GM12878 (cell line): ENCODE measurements around the gene ADCY5. TPM values are rescaled to one million over a fixed set of nuclear protein-coding genes. Genes with fewer than 3 reads are reported as not detected.

ENCODE experiments used
- ATAC-seq: fragments of 200-7000 bp; cut with Tn5 transposase; 3 replicates; pipeline ENCODE4 v1.9.1; 2020; ENCODE audit warnings: mild to moderate bottlenecking, moderate library complexity
- BruUV-seq: library from RNA; stranded (reverse); fragments of 400-500 nt; replicated peaks from 2 replicates; lab custom pipeline; 2021; lab: Mats Ljungman, UMichigan
- CTCF ChIA-PET: fragments of 300-600 bp; sonication (Branson Sonifier 250); formaldehyde crosslinking; extraction: SDS; loops from one replicate; lab custom pipeline; 2021; ENCODE audit warnings: inconsistent platforms; lab: Yijun Ruan, JAX
- POLR2A ChIA-PET: fragments of 350-600 bp; formaldehyde crosslinking; extraction: SDS; loops from one replicate; lab custom pipeline; 2021; ENCODE audit warnings: inconsistent platforms; lab: Charles Lee
- RAD21 ChIA-PET: fragments of 300-600 bp; sonication (Branson Sonifier 250); formaldehyde crosslinking; loops from one replicate; lab custom pipeline; 2023; ENCODE audit warnings: antibody characterized with exemption; ENCODE audit not compliant: unreplicated experiment; lab: Charles Lee
- SMC1A ChIA-PET: fragments of 300-600 bp; sonication (Branson Sonifier 250); formaldehyde crosslinking; loops from one replicate; lab custom pipeline; 2023; ENCODE audit not compliant: unreplicated experiment, uncharacterized antibody; lab: Charles Lee
- DNase-seq: peaks from one replicate; pipeline ENCODE4 v3.0.0-alpha.2; 2011; ENCODE audit warnings: low read depth, low spot score
- FAIRE-seq: peaks from 3 replicates; lab custom pipeline; 2011; peaks lifted over from hg19 to GRCh38; lab: Jason Lieb, UNC
- H2AFZ ChIP-seq: 2 replicates; pipeline ENCODE4 v1.6.0; 2011; ENCODE audit warnings: low read depth, low read length, control low read depth; ENCODE audit not compliant: control insufficient read depth
- H3K27ac ChIP-seq: 2 replicates; pipeline ENCODE4 v1.5.1; 2011; ENCODE audit warnings: control low read depth; ENCODE audit not compliant: control insufficient read depth, insufficient read depth
- H3K27me3 ChIP-seq, 2 experiments: replicated peaks in 1 of 2; 2 replicates each; pipeline versions ENCODE4 v1.6.0 to v1.6.1; 2011; ENCODE audit warnings: low read length in 1 of 2; ENCODE audit not compliant: control insufficient read depth in 2 of 2, insufficient read depth in 2 of 2
- H3K36me3 ChIP-seq, 2 experiments: 2 replicates each; pipeline ENCODE4 v1.5.1; 2011; ENCODE audit warnings: low read length in 1 of 2; ENCODE audit not compliant: control insufficient read depth in 2 of 2, insufficient read depth in 2 of 2
- H3K4me1 ChIP-seq: 2 replicates; pipeline ENCODE4 v1.6.1; 2011; ENCODE audit warnings: mild to moderate bottlenecking, low read length, moderate library complexity, mixed read lengths; ENCODE audit not compliant: control insufficient read depth, insufficient read depth
- H3K4me2 ChIP-seq: 2 replicates; pipeline ENCODE4 v1.6.0; 2011; ENCODE audit warnings: control low read depth; ENCODE audit not compliant: control insufficient read depth, insufficient read depth
- H3K4me3 ChIP-seq: fragments of 200-600 bp; sonication (generic); 2 replicates; pipeline ENCODE4 v1.5.1; 2016
- H3K79me2 ChIP-seq: 2 replicates; pipeline ENCODE4 v1.6.0; 2011; ENCODE audit warnings: low read length; ENCODE audit not compliant: control insufficient read depth, insufficient read depth
- H3K9ac ChIP-seq: 2 replicates; pipeline ENCODE4 v1.8.0; 2011; ENCODE audit warnings: low read length, control low read depth, mixed read lengths; ENCODE audit not compliant: control insufficient read depth, insufficient read depth
- H3K9me3 ChIP-seq: replicated peaks from 3 replicates; pipeline ENCODE4 v1.5.1; 2011; ENCODE audit warnings: mild to moderate bottlenecking, low read length; ENCODE audit not compliant: control insufficient read depth, insufficient read depth
- H4K20me1 ChIP-seq: 2 replicates; pipeline ENCODE4 v1.6.0; 2011; ENCODE audit not compliant: control insufficient read depth, insufficient read depth
- BACH1 ChIP-seq: fragments of 450-650 bp; IDR thresholded peaks from 2 replicates; pipeline ENCODE4 v1.6.1; 2017; ENCODE audit warnings: mild to moderate bottlenecking, borderline replicate concordance
- BCLAF1 ChIP-seq: fragments of 450-650 bp; IDR thresholded peaks from 2 replicates; pipeline ENCODE4 v1.6.1; 2017; ENCODE audit warnings: antibody characterized with exemption, mild to moderate bottlenecking, moderate library complexity
- CEBPB ChIP-seq, 2 experiments: fragments of 150-350 bp in 1 of 2; IDR thresholded peaks; 2 replicates each; pipeline ENCODE4 v1.6.1; 2012 to 2014; ENCODE audit warnings: low read depth in 2 of 2, low read length in 2 of 2, borderline replicate concordance in 1 of 2, inconsistent platforms in 1 of 2
- DPF2 ChIP-seq: fragments of 450-650 bp; IDR thresholded peaks from 2 replicates; pipeline ENCODE4 v1.6.1; 2017; ENCODE audit warnings: mild to moderate bottlenecking
- ESRRA ChIP-seq: IDR thresholded peaks from 2 replicates; pipeline ENCODE4 v1.6.1; 2012; ENCODE audit warnings: mild to moderate bottlenecking, low read length, improper control_type of control experiment
- FOS ChIP-seq: IDR thresholded peaks from 3 replicates; pipeline ENCODE4 v1.6.1; 2011; ENCODE audit warnings: borderline replicate concordance; ENCODE audit not compliant: insufficient read length; ENCODE audit errors: extremely low read depth
- HDGF ChIP-seq: fragments of 450-650 bp; IDR thresholded peaks from 2 replicates; pipeline ENCODE4 v1.6.1; 2016; ENCODE audit warnings: antibody characterized with exemption
- HSF1 ChIP-seq: fragments of 150-350 bp; IDR thresholded peaks from 2 replicates; pipeline ENCODE4 v1.6.1; 2014; ENCODE audit warnings: mild to moderate bottlenecking, low read depth, low read length
- IKZF1 ChIP-seq: fragments of 450-650 bp; conservative IDR thresholded peaks from 2 replicates; pipeline ENCODE4 v1.6.1; 2017; ENCODE audit warnings: antibody characterized with exemption, mild to moderate bottlenecking
- MEF2B ChIP-seq: fragments of 450-650 bp; IDR thresholded peaks from 2 replicates; pipeline ENCODE4 v1.6.1; 2018; ENCODE audit warnings: mild to moderate bottlenecking, moderate library complexity; ENCODE audit not compliant: partially characterized antibody, poor library complexity, severe bottlenecking
- NRF1 ChIP-seq: conservative IDR thresholded peaks from 2 replicates; pipeline ENCODE4 v1.6.1; 2011; ENCODE audit warnings: mild to moderate bottlenecking, low read depth, low read length, improper control_type of control experiment
- POU2F2 ChIP-seq: IDR thresholded peaks from 3 replicates; pipeline ENCODE4 v1.6.1; 2011; ENCODE audit warnings: low read depth, mild to moderate bottlenecking, low read length, borderline replicate concordance
- SREBF2 ChIP-seq: IDR thresholded peaks from 2 replicates; pipeline ENCODE4 v1.6.1; 2012; ENCODE audit warnings: mild to moderate bottlenecking, low read length
- ZNF207 ChIP-seq: fragments of 450-650 bp; IDR thresholded peaks from 2 replicates; pipeline ENCODE4 v1.6.1; 2014; ENCODE audit warnings: antibody characterized with exemption, mild to moderate bottlenecking, borderline replicate concordance
- ZNF24 ChIP-seq: fragments of 450-650 bp; IDR thresholded peaks from 2 replicates; pipeline ENCODE4 v1.6.1; 2017; ENCODE audit warnings: antibody characterized with exemption, mild to moderate bottlenecking
- ZNF384 ChIP-seq: IDR thresholded peaks from 2 replicates; pipeline ENCODE4 v1.6.1; 2012; ENCODE audit warnings: low read depth, mild to moderate bottlenecking, low read length, improper control_type of control experiment, borderline replicate concordance
- ZNF622 ChIP-seq: fragments of 450-650 bp; IDR thresholded peaks from 2 replicates; pipeline ENCODE4 v1.6.1; 2017; ENCODE audit warnings: mild to moderate bottlenecking, inconsistent platforms
- ZZZ3 ChIP-seq: IDR thresholded peaks from 2 replicates; pipeline ENCODE4 v1.6.1; 2011; ENCODE audit warnings: low read depth; ENCODE audit not compliant: control insufficient read depth, insufficient read length
- WGBS: methylation state at CpG from one replicate; pipeline ENCODE4 v1.1.6; 2016; ENCODE audit warnings: low lambda C conversion rate; ENCODE audit not compliant: insufficient replicate concordance, insufficient coverage; ENCODE audit errors: missing lambda C conversion rate; 5-methylcytosine and 5-hydroxymethylcytosine counted together
- in situ Hi-C: fragments of 300-500 bp; cut with MboI; formaldehyde crosslinking; loops from 9 replicates; pipeline ENCODE4 v1.14.3; 2018; ENCODE audit warnings: mixed read lengths
- intact Hi-C: fragments of 100-400 bp; cut with micrococcal nuclease; formaldehyde crosslinking; loops from one replicate; pipeline ENCODE4 v1.14.2; 2022; ENCODE audit not compliant: unreplicated experiment
- polyA plus RNA-seq, 11 experiments: library from polyadenylated mRNA; depleted of rRNA in 4 of 11; unstranded in 6 of 11; stranded (reverse) in 5 of 11; fragments of >200 nt; fragmentation: Nextera tagmentation in 4 of 11; fragmentation: Illumina TruSeq in 1 of 11; extraction: Ambion mirVana in 4 of 11; extraction: Trizol in 1 of 11; gene quantifications; 1 replicate in 1 of 11; 2 replicates in 10 of 11; pipeline versions ENCODE4 v1.2.1 to v1.2.3, GENCODE V29; 2011 to 2016; ENCODE audit warnings: inconsistent platforms in 2 of 11, missing spikeins in 2 of 11, low read depth in 1 of 11
- total RNA-seq, 4 experiments: library from RNA; depleted of rRNA in 3 of 4; stranded (reverse); fragments of >200 nt in 3 of 4; fragmentation: Illumina TruSeq in 1 of 4; extraction: Trizol in 1 of 4; gene quantifications; 2 replicates each; pipeline versions ENCODE4 v1.2.1 to v1.2.3, GENCODE V29; 2013 to 2021
- TF ChIP-seq, protein P1 (sequence below): fragments of 450-650 bp; IDR thresholded peaks from 2 replicates; pipeline ENCODE4 v1.6.1; 2017; ENCODE audit warnings: mild to moderate bottlenecking, moderate library complexity

Gene ADCY5
- total and polyA plus RNA-seq, 10 of the 15 experiments (the other 5 are each of a cell fraction or from before 2014, with no cell fraction given) = under 0.01 to 0.24 (median 0.02) TPM; not detected in 4

DNA sequence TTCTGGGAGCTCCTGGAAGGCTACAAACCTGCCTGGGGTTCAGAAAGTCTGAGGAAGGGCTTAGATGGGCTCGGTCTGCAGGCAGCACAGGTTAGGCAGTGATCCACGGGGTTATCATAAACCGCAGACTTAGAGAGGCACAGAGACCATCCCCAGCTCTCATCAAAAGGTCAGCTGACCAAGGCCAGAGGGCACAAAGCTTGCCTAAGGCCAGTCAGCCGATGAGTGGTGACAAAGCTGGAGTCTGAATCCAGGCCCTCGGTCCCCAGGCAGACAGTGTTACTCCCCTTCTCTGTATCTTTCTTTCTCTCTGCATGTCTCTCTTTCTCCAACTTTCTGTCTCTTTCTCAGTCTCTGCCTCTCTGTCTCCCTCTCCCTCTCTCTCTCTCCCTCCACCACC lies 56.5 kb downstream of the ADCY5 start:
- Histone ChIP-seq H3K27ac (no peak overlapping the region), H3K4me1 (no peaks in the 10 kb centered on the region), H2AFZ (no peak overlapping the region), H3K4me2 (no peak overlapping the region), H3K4me3 (no peak overlapping the region), H3K9ac (no peak overlapping the region), H3K9me3 (no peaks in the 10 kb centered on the region), H4K20me1 (no peaks in the 10 kb centered on the region), H3K79me2 (no peaks in the 10 kb centered on the region), H3K36me3 (no peaks in the 10 kb centered on the region), H3K27me3 (peaks cover 0 to 7% of the 10 kb centered on the region in 2 experiments; a peak in 3 of 4 replicates)
- ChIA-PET POLR2A (no interaction called here), CTCF (no interaction called here), SMC1A (no interaction called here), RAD21 (no interaction called here)
- DNase-seq = no peak
- no TSS peak for BruUV-seq
- in situ Hi-C loops (no loop called here), intact Hi-C loops (no loop called here)
- no peak for FAIRE-seq
- ATAC-seq = no peak
- WGBS = 43% methylated on average over 5 of the region's 5 CpGs
- TF ChIP-seq ZNF207 (no peak), POU2F2 (no peak), FOS (no peak), ZNF622 (no peak), NRF1 (no peak), DPF2 (no peak), HSF1 (no peak), ZZZ3 (no peak), MEF2B (no peak), IKZF1 (no peak), HDGF (no peak), BCLAF1 (no peak), BACH1 (no peak), ESRRA (no peak), ZNF24 (no peak), SREBF2 (no peak), CEBPB (IDR thresholded peaks at IDR 0.05; ENCODE audit: borderline replicate concordance in 1 of 2, low read depth in 2 of 2, low read length in 2 of 2) (no peak), ZNF384 (no peak)
- TF ChIP-seq, protein P1, sequence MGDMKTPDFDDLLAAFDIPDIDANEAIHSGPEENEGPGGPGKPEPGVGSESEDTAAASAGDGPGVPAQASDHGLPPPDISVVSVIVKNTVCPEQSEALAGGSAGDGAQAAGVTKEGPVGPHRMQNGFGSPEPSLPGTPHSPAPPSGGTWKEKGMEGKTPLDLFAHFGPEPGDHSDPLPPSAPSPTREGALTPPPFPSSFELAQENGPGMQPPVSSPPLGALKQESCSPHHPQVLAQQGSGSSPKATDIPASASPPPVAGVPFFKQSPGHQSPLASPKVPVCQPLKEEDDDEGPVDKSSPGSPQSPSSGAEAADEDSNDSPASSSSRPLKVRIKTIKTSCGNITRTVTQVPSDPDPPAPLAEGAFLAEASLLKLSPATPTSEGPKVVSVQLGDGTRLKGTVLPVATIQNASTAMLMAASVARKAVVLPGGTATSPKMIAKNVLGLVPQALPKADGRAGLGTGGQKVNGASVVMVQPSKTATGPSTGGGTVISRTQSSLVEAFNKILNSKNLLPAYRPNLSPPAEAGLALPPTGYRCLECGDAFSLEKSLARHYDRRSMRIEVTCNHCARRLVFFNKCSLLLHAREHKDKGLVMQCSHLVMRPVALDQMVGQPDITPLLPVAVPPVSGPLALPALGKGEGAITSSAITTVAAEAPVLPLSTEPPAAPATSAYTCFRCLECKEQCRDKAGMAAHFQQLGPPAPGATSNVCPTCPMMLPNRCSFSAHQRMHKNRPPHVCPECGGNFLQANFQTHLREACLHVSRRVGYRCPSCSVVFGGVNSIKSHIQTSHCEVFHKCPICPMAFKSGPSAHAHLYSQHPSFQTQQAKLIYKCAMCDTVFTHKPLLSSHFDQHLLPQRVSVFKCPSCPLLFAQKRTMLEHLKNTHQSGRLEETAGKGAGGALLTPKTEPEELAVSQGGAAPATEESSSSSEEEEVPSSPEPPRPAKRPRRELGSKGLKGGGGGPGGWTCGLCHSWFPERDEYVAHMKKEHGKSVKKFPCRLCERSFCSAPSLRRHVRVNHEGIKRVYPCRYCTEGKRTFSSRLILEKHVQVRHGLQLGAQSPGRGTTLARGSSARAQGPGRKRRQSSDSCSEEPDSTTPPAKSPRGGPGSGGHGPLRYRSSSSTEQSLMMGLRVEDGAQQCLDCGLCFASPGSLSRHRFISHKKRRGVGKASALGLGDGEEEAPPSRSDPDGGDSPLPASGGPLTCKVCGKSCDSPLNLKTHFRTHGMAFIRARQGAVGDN = no peak
